Stimulated activated CD4-positive, alpha-beta T cell treated with anti-CD3 and anti-CD28 coated beads, Interleukin-15, amount 100 ng/mL, for 24 hours (primary cell): ENCODE data around the gene ESYT1.

Source experiments
- DNase-seq: peaks from one replicate; pipeline ENCODE4 v3.0.0-alpha.2; 2020

Gene ESYT1

GRCh38 chr12:56127888-56128669 lies at the start of gene ESYT1:
Gene ESYT1, plus strand, starts transcription at chr12:56128267. Its CDS starts 53 bp downstream, at chr12:56128320.
- peak; percentile 98 for DNase-seq

DNA sequence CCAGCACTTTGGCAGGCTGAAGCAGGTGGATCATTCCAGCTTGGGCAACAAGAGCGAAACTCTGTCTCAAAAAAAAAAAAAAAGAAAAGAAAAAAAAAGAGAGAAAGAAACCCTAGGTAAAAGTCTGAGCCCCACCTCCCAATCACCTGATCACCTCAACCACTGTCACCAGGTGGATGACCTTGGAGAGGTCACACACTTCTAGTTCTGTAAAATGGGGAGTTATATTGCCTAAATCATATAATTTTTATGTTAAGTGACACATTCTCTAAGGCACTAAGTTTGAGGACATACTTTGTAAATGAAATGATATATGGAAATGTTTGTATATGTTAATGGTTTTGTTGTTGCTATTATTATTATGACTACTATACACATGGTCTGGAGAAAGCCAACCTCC lies 49.6 kb upstream of the ESYT1 start:
- DNase-seq, result no peak

GRCh38 chr12:56078931-56079722 lies 48.9 kb upstream of the ESYT1 start:
- peak; percentile 70 for DNase-seq

- DNase-seq, result peak; percentile 84
These were observed 48.1 kb upstream of the ESYT1 start, which contains the start of gene ERBB3 for GRCh38 chr12:56079723-56080555. Gene ERBB3, plus strand, starts transcription at chr12:56080165. Its CDS starts 136 bp downstream, at chr12:56080301.

GRCh38 chr12:56080556-56081138 lies 47.4 kb upstream of the ESYT1 start:
- DNase-seq, result no peak

GRCh38 chr12:56081393-56082347 lies 46.4 kb upstream of the ESYT1 start:
- no peak for DNase-seq

DNA sequence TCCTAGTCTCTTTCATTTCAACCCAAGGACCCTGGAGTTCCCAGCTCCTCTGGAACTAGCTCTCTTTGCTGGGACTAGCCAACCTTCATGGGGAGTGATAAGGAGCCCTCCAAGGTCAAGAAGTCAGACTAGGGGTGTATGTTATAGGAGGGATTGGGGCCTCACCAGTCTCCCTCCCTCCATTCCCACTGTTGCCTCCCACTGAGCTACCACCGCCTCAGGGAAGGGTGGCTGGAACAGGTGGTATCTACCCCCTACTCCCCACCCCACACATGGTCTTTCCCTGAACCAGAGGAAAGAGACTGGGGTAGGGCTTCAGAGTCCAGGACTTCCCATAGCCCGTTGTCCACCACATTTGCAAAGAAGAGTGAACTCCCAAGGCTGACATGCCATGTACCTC lies 45.7 kb upstream of the ESYT1 start:
- DNase-seq, result no peak

- DNase-seq, result no peak
These were observed 45.1 kb upstream of the ESYT1 start for GRCh38 chr12:56082967-56083366.

DNA sequence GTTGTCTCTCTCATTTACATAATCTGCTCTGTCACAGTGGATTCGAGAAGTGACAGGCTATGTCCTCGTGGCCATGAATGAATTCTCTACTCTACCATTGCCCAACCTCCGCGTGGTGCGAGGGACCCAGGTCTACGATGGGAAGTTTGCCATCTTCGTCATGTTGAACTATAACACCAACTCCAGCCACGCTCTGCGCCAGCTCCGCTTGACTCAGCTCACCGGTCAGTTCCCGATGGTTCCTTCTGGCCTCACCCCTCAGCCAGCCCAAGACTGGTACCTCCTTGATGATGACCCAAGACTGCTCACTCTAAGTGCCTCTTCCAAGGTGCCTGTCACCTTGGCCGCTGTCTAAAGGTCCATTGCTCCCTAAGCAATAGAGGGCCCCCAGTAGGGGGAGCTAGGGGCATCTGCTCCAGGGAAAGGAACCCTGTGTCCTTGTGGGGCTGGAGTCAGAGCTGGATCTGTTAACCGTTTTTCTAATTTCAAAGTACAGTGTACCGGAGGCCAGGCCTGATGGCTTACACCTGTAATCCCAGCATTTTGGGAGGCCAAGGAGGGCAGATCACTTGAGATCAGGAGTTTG lies 43.0 kb upstream of the ESYT1 start:
- DNase-seq, result peak; percentile 45

DNA sequence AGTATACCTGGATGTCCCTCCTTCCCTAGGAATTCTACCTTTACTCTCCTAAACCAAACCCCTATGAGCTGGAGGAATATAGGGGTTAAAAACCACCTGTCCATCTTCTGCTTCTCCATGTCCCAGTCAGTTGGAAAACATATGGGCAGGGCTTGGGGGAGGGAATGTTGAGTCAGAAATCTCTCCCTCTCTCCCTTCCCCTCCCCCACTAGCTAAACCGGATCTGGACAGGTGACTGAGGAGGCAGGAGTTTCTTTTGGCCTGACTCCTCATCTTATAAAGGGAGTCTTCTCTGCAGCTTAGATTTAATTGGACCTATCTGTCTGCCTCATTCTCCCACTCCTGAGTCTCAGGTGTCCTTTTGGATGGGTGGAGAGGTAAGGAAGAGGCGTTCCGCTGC lies 42.0 kb upstream of the ESYT1 start:
- DNase-seq, result no peak

GRCh38 chr12:56086608-56087007 lies 41.5 kb upstream of the ESYT1 start:
- DNase-seq, result no peak

DNA sequence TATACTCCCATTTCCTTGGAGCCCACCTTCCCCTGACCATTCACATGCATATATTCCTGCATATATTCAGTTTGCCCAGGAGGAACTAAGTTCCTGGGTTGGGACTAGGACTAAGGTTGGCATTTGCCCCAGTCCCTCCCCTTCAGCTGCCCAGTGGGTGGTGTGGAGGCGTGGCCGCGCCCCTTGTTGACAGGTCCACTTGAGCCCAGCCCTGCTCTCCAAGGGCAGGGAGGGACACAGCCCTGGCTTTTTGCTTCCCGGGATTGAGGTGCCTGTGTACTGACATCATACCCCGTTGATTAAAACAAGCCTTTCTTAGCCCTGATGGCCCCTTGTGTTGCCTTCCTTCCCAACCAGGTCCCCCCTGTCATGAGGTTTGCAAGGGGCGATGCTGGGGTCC lies 40.8 kb upstream of the ESYT1 start:
- DNase-seq, result no peak

- DNase-seq, result no peak
These were observed 30.3 kb upstream of the ESYT1 start for GRCh38 chr12:56097738-56098137.

GRCh38 chr12:56098592-56098991 lies 29.5 kb upstream of the ESYT1 start:
- no peak for DNase-seq

GRCh38 chr12:56099787-56100186 lies 28.3 kb upstream of the ESYT1 start:
- DNase-seq, result no peak

GRCh38 chr12:56101045-56101444 lies 27.0 kb upstream of the ESYT1 start:
- DNase-seq, result no peak

DNA sequence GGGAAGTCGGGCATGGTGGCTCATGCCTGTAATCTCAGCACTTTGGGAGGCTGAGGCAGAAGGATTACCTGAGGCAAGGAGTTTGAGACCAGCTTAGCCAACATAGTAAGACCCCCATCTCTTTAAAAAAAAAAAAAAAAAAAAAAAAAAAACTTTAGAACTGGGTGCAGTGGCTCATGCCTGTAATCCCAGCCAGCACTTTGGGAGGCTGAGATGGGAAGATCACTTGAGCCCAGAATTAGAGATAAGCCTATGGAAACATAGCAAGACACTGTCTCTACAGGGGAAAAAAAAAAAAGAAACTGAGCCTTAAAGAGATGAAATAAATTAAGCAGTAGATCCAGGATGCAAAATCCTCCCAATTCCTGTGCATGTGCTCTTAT lies 25.4 kb upstream of the ESYT1 start:
- no peak for DNase-seq

DNA sequence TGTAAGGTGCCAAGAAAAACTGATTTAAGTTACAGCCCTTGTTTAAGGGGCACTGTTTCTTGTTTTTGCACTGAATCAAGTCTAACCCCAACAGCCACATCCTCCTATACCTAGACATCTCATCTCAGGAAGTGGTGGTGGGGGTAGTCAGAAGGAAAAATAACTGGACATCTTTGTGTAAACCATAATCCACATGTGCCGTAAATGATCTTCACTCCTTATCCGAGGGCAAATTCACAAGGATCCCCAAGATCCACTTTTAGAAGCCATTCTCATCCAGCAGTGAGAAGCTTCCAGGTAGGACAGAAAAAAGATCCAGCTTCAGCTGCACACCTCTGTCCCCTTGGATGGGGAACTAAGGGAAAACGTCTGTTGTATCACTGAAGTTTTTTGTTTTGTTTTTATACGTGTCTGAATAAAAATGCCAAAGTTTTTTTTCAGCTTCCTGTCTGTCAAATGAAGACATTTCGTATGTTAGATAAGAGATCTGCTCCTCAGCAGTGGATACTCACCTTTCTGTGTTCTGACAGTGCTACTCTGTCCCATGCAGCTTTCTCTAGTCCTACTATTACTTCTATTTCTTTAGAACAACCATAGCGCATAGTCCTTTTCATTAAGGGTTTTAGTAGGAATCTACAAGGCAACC lies 24.9 kb upstream of the ESYT1 start:
- DNase-seq, result no peak

GRCh38 chr12:56103823-56104108 lies 24.3 kb upstream of the ESYT1 start:
- no peak for DNase-seq

DNA sequence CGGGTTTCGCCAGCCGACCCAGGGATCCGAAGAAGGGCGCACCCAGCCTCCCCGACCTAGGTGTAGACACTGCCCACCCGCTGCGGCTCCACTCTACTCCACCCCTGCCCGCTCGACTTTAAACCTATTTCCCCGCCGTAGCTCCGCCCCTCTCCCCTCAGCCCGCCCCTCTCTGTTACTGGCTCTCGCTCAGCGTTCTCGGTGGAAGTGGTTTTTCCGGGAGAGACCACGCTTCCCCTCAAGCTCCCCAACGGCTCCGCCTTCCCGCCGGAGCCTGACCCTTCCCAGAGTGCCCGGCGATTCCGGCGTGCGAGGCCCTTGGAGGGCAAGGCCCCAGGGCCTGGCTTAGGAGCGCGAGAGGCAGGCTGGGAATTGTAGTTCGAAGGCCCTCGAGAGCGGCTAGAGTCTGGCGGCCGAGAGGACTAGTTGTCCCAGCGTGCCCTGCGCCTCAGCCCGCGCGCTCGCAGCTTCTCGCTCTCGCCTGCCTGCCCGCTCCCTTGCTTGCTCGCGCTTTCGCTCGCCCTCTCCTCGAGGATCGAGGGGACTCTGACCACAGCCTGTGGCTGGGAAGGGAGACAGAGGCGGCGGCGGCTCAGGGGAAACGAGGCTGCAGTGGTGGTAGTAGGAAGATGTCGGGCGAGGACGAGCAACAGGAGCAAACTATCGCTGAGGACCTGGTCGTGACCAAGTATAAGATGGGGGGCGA lies 23.8 kb upstream of the ESYT1 start, which contains the start of gene PA2G4:
PA2G4 (plus strand) TSS at position 451 of the 706 bp plus-strand sequence; CDS start at position 630, 179 bp downstream.
- peak; percentile 99 for DNase-seq
